AG04449 (cell line): ENCODE data around the gene BTBD2.

ENCODE experiments used
- CTCF ChIA-PET: fragments of 350-600 bp; formaldehyde crosslinking; extraction: SDS; loops from one replicate; lab custom pipeline; 2021; ENCODE audit warnings: antibody characterized with exemption; lab: Yijun Ruan, JAX
- POLR2A ChIA-PET: fragments of 400-600, 350-600 bp; formaldehyde crosslinking; extraction: SDS; loops from one replicate; lab custom pipeline; 2020; ENCODE audit warnings: antibody characterized with exemption, inconsistent platforms; lab: Yijun Ruan, JAX
- DNase-seq: peaks from one replicate; pipeline ENCODE4 v3.0.0-alpha.2; 2010; ENCODE audit warnings: low read depth, low spot score
- H3K4me3 ChIP-seq: 2 replicates; pipeline ENCODE4 v1.5.1; 2011; ENCODE audit warnings: low read depth, mild to moderate bottlenecking, control low read depth, low read length
- CTCF ChIP-seq: IDR thresholded peaks from one replicate; pipeline ENCODE4 v1.5.1; 2011; ENCODE audit warnings: mild to moderate bottlenecking, moderate library complexity, low read length, control low read depth, inconsistent platforms; ENCODE audit not compliant: insufficient read depth; ENCODE audit errors: missing control alignments

The BTBD2 gene

GRCh38 chr19:1941146-1942077, 74.1 kb downstream of the BTBD2 start, which contains the start of gene CSNK1G2:
CSNK1G2 (plus strand) TSS chr19:1941172; CDS start chr19:1969773, 28,601 bp downstream.
- CTCF ChIA-PET, result interaction anchor here (1.2 to 2.2 kb wide), 2 partner anchors 11 to 13 kb away, joined by 5 to 10 read pairs; no protein-coding TSS in a partner anchor
- no peak for DNase-seq
- TF ChIP-seq CTCF, result peak; percentile 8
- peak within 1 kb of the TSS; percentile 84 for H3K4me3 ChIP-seq
- POLR2A ChIA-PET, result no interaction called here

GRCh38 chr19:1938071-1938470, 77.4 kb downstream of the BTBD2 start:
- DNase-seq, result no peak
- POLR2A ChIA-PET, result no interaction called here
- no peak overlapping the region for H3K4me3 ChIP-seq
- CTCF ChIA-PET, result interaction anchor here (1.7 kb wide), 1 partner anchor 10 kb away, joined by 5 read pairs; no protein-coding TSS in a partner anchor
- no peak for TF ChIP-seq CTCF

GRCh38 chr19:1936916-1937610, 78.5 kb downstream of the BTBD2 start:
- no peak for DNase-seq
- ChIA-PET POLR2A (no interaction called here), CTCF (interaction anchor here (0.7 to 1.3 kb wide), 4 partner anchors 8 to 196 kb away, joined by 3 to 4 read pairs (median 3); no protein-coding TSS in a partner anchor)
- H3K4me3 ChIP-seq, result no peak overlapping the region
- no peak for TF ChIP-seq CTCF

GRCh38 chr19:1936430-1936829, 79.1 kb downstream of the BTBD2 start:
- CTCF ChIA-PET, result interaction anchor here (0.7 to 1.3 kb wide), 4 partner anchors 8 to 197 kb away, joined by 3 to 4 read pairs (median 3); no protein-coding TSS in a partner anchor
- no peak overlapping the region for H3K4me3 ChIP-seq
- POLR2A ChIA-PET, result no interaction called here
- no peak for TF ChIP-seq CTCF
- no peak for DNase-seq

DNA sequence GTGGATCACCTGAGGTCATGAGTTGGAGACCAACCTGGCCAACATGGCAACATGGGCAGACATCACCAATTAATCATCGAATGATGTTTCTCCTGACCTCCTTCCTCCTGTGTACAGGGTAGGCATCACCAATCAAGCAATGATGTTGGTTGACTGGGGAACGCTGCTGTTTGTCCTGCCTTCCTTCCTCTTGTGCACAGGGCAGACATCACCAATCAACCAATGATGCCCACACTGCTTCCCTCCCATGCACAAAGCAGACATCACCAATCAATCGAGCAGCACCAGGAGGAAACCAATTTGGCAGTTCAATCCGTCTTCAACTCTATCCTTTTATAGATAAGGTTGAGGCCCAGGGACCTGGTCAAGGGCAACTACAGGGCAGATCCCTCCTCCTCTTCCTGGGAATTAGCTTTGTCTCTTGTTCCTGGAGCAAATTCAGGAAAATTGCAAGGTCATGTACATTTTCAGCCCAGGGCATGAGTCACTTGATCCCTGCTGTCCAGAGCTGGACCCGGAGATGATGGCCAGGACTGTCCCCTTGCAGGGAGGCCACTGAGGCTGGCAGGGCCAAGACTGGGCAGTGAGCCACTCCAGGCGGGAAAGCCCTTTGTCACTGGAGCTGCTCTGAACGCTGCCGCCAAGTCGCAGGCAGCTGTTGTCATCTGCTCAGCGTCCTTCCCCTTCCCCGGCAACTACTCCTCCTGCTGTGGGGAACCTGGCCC, 79.9 kb downstream of the BTBD2 start:
- no peak for TF ChIP-seq CTCF
- no peak overlapping the region for H3K4me3 ChIP-seq
- DNase-seq, result no peak
- CTCF ChIA-PET, result interaction anchor here (0.6 to 1.3 kb wide), 2 partner anchors 8 to 265 kb away, joined by 3 to 4 read pairs; no protein-coding TSS in a partner anchor
- POLR2A ChIA-PET, result no interaction called here
